ENCODE data around the gene ABI3BP.

- TF ChIP-seq ATF2 (CRISPR knock-in tag; IDR thresholded peaks at IDR 0.05; ENCODE audit: borderline replicate concordance, low read depth) = no peak
- TF ChIP-seq USF2 (CRISPR knock-in tag; IDR thresholded peaks at IDR 0.05) = no peak
- no peak for TF ChIP-seq CTCF (IDR thresholded peaks at IDR 0.05)
- no peak for TF ChIP-seq SP1 (CRISPR knock-in tag; conservative IDR thresholded peaks at IDR 0.05)
- no peak for TF ChIP-seq ZNF416 (CRISPR knock-in tag; IDR thresholded peaks at IDR 0.05)
- no peak for TF ChIP-seq ELF4 (CRISPR knock-in tag; IDR thresholded peaks at IDR 0.05; ENCODE audit: low read depth)
- TF ChIP-seq, protein P1, sequence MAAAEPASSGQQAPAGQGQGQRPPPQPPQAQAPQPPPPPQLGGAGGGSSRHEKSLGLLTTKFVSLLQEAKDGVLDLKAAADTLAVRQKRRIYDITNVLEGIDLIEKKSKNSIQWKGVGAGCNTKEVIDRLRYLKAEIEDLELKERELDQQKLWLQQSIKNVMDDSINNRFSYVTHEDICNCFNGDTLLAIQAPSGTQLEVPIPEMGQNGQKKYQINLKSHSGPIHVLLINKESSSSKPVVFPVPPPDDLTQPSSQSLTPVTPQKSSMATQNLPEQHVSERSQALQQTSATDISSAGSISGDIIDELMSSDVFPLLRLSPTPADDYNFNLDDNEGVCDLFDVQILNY (CRISPR knock-in tag; IDR thresholded peaks at IDR 0.05) = no peak
- no peak for TF ChIP-seq SMAD3 (CRISPR knock-in tag; IDR thresholded peaks at IDR 0.05; ENCODE audit: borderline replicate concordance)
- no peak for TF ChIP-seq CREM (CRISPR knock-in tag; IDR thresholded peaks at IDR 0.05)
- TF ChIP-seq, protein P2, sequence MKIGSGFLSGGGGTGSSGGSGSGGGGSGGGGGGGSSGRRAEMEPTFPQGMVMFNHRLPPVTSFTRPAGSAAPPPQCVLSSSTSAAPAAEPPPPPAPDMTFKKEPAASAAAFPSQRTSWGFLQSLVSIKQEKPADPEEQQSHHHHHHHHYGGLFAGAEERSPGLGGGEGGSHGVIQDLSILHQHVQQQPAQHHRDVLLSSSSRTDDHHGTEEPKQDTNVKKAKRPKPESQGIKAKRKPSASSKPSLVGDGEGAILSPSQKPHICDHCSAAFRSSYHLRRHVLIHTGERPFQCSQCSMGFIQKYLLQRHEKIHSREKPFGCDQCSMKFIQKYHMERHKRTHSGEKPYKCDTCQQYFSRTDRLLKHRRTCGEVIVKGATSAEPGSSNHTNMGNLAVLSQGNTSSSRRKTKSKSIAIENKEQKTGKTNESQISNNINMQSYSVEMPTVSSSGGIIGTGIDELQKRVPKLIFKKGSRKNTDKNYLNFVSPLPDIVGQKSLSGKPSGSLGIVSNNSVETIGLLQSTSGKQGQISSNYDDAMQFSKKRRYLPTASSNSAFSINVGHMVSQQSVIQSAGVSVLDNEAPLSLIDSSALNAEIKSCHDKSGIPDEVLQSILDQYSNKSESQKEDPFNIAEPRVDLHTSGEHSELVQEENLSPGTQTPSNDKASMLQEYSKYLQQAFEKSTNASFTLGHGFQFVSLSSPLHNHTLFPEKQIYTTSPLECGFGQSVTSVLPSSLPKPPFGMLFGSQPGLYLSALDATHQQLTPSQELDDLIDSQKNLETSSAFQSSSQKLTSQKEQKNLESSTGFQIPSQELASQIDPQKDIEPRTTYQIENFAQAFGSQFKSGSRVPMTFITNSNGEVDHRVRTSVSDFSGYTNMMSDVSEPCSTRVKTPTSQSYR (CRISPR knock-in tag; IDR thresholded peaks at IDR 0.05) = no peak
These were observed 121.9 kb downstream of the ABI3BP start for GRCh38 chr3:100871306-100871705.
